ENCODE measurements around the gene IL11RA.

DNA sequence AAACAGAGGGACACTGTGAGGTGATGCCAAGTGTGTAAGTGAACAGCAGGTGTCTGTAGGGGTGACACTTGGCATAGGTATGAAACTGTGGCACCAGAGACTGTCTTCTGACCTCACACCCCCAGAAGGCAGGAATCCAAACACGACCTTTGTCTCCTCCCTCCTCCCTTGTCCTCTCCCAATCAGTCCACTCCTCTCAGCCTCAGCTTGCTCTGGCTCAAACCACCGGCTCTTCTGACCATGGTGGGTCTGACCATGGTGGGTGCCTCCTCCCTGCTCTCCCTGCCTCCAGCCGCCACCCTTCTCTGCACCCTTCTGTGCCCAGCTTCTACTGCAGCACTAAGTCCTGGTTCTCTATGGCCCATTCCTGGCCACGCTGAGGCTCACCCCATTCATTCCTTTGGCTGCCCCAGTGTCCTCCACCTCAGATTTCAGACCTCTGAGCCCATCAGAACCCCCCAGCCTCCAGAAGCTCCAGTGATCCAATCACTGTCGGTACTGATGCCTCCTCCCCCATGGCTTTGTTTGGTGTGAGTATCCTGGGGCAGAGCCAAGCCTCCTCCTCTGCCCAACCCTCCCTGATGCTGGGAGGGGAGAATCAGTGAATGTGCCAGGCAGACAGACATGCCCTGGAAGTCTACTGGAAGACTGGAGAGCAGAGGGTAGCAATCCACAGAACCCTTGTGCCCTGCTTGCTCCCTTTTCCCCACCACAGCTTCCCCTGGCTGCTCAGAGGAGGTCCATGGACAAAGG, 21.4 kb upstream of the IL11RA start:
- TF ChIP-seq, protein P1, sequence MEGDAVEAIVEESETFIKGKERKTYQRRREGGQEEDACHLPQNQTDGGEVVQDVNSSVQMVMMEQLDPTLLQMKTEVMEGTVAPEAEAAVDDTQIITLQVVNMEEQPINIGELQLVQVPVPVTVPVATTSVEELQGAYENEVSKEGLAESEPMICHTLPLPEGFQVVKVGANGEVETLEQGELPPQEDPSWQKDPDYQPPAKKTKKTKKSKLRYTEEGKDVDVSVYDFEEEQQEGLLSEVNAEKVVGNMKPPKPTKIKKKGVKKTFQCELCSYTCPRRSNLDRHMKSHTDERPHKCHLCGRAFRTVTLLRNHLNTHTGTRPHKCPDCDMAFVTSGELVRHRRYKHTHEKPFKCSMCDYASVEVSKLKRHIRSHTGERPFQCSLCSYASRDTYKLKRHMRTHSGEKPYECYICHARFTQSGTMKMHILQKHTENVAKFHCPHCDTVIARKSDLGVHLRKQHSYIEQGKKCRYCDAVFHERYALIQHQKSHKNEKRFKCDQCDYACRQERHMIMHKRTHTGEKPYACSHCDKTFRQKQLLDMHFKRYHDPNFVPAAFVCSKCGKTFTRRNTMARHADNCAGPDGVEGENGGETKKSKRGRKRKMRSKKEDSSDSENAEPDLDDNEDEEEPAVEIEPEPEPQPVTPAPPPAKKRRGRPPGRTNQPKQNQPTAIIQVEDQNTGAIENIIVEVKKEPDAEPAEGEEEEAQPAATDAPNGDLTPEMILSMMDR (conservative IDR thresholded peaks at IDR 0.05) = no peak
- TF ChIP-seq ZFX (IDR thresholded peaks at IDR 0.05) = no peak
